ENCODE measurements around the gene TARDBP.
"Not testable (repeated sequence)": the region's sequence is repeated elsewhere in the genome, so short reads cannot be mapped to it uniquely, and the experiment has no call there.

Gene TARDBP

DNA sequence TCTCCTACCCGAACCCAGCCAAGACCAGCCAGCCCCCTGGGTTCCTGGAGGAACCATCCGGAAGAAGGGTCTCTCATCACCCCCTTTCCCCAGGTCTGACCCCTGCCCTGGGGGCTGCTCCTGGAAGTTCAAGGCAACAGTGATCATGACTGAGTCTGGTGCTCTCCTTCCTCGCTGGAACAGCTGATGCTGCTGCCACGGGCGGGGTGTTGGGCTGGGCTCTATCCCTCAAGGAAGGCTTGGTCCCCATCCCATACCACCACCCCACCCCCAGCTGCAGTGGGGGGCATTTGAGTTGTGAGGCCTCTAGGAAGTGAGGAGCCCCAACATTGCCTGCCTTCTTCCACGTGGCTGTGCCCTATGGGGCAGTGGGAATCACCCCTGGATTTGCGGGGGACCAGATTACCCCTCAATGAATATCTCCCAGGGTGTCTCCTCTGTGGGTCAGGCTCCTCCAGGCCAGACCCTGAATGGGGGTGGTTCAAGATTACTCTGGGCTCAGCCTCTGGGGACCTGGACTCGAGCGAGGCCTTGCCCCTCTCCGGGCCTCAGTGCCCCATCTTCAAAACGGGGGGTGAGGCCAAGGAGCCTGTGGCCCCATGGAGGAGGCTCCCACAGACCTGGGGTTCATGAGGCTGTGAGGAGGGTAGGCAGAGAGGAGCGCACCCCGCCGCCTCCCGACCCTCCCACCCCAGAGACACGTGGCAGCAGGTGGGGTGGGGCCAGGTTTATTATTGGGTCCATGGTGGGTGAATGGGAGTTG is 31.8 kb downstream of the TARDBP start:
- no peak for DNase-seq

DNA sequence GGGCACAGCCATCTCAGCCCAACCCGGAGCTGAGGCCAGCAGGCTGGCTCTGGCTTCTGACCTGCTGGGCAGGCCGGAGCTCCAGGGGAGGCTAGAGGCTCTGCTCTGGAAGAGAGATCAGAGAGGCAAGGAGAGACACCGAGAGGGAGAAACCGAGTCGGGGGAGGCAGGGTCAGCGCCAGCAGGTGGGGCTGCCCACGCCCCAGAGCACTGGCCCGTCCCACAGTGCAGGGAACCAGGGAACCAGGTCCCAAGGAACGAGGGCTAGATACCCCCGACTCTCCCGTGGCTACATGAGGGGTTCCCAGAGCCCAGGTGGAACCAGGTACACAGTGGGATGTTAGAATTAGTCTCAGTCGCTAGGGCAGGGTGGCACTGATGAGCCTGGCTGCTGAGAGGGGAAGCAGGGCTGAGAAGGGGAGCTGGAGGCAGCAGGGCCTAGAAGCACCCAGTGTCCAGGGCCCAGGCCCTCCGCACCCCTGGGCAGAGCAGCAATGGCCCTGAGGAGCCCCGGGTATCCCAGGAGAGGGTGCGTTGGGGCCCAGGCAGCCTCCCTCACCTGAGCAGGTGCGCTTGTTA is 32.5 kb downstream of the TARDBP start:
- DNase-seq = no peak

DNA sequence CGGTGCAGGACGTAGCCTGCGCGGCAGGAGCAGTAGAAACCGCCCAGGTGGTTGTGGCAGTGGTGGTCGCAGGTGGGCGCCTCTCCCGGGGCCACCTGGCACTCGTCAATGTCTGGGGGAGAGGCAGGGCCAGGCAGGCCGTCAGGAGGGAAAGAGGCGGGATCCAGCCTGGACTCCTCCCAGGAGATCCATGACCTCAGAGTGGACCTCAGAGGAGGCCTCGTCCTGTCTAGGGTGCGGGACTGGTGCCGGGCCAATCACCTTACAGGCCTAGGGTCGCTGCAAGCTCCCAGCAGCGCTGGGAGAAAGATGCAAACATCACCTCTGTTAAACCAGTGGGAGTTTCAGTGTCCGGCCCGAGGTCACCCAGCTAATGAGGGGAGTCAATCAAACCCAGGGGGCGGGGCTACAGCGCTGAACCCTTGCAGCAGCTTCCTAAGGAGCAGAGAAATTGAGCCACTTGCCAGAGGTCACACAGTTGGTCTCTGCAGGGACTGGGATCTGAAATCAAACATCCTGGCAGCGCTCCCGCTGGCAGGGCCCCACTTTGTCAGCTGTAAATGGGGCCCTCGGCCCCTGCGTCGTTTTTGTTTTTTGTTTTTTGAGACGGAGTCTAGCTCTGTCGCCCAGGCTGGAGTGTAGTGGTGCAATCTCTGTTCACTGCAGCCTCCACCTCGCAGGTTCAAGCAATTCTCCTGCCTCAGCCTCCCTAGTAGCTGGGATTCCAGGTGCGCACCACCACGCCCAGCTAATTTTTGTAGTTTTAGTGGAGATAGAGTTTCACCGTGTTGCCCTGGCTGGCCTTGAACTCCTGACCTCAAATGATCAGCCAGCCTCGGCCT is 33.2 kb downstream of the TARDBP start:
- no peak for DNase-seq

DNA sequence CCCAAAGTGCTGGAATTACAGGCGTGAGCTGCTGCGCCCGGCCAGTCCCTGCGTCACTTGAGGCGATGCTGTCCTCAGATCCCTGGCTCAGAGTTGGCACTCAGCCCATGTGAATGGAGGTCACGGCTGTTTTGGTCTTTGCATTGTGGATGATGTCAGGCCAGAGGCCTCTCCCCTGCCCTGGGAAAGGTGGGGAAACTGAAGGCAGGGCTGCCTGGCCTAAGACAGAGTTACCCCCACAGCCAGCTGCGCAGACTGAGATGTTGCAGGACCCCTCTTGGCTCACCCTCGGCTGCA is 33.8 kb downstream of the TARDBP start:
- no peak for DNase-seq

DNA sequence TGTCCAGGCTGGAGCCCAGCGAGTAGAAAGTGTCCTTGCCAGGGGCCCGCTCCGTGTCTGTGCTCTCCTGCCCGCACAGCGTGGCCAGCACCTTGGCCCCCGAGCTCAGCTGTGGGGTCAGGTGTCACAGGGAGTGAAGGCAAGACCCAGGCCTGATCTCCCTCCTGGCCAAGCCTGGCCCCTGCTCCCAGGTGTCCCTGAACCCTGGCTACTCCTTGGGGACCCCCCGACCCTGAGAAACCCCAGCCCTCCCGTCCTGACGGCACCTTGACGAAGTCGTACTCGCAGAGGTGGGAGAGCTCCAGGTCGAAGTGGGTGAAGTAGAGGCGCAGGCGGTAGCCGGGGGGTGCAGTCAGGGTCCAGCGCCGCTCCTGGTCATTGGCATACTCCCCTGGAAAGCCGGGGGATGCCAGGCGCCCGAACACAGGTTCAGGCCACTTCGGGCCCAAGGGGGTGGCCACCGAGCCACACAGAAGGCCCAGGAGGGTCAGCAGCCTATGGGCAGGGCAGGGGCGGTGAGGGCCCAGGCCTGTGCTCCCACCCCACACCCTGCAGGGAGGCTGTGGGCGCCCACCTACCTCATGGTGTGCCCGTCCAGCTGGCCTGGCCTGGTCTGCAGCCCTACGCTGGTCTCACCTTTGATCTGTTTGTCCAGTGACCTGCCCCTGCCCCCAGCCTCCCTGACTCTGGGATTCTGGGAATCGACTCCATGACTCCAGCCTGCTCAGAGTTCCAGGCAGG is 34.3 kb downstream of the TARDBP start, which contains the start of gene MASP2:
Gene MASP2 (minus strand): TSS at position 615 of the 741 bp plus-strand sequence. CDS start 32 bp downstream, at position 583.
- no peak for DNase-seq

DNA sequence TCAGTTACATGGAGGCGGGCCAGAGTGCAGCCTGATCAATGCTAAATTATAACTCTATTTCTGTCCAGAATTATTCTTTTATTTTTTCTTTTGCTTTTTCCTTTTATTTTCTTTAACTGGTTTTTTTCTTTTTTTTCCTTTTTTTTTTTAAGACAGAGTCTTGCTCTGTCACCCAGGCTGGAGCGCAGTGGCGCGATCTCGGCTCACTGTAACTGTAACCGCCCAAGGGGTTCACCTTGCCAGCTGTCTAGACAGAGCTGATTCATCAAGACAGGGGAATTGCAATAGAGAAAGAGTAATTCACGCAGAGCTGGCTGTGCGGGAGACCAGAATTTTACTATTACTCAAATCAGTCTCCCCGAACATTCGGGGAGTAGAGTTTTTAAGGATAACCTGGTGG is 38.7 kb downstream of the TARDBP start:
- DNase-seq = not testable (repeated sequence)

DNA sequence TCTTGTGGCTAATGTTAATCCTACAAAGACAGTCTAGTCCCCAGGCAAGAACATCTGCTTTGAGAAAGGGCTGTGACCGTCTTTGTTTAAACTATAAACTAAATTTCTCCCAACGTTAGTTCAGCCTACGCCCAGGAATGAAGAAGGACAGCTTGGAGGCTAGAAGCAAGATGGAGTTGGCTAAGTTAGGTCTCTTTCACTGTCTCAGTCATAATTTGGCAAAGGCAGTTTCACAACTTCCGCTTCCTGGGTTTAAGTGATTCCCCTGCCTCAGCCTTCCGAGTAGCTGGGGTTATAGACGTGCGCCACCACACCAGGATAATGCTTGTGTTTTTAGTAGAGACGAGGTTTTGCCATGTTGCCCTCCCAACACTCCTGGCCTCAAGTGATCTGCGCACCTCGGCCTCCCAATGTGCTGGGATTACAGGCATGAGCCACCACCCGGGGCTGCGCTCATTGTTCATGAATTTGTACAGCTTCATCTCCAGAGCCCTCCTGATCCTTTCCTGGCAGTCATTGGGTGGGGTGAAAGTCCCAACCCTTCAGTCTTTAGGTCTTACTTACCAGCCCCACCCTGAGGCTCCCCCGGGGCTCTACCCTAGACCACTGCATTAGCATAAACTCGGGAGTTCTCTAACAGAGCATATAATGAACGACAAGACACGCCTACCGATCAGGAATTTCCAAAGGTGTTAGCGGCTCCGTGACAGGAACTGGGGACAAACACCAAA is 39.5 kb downstream of the TARDBP start:
- no peak for DNase-seq

DNA sequence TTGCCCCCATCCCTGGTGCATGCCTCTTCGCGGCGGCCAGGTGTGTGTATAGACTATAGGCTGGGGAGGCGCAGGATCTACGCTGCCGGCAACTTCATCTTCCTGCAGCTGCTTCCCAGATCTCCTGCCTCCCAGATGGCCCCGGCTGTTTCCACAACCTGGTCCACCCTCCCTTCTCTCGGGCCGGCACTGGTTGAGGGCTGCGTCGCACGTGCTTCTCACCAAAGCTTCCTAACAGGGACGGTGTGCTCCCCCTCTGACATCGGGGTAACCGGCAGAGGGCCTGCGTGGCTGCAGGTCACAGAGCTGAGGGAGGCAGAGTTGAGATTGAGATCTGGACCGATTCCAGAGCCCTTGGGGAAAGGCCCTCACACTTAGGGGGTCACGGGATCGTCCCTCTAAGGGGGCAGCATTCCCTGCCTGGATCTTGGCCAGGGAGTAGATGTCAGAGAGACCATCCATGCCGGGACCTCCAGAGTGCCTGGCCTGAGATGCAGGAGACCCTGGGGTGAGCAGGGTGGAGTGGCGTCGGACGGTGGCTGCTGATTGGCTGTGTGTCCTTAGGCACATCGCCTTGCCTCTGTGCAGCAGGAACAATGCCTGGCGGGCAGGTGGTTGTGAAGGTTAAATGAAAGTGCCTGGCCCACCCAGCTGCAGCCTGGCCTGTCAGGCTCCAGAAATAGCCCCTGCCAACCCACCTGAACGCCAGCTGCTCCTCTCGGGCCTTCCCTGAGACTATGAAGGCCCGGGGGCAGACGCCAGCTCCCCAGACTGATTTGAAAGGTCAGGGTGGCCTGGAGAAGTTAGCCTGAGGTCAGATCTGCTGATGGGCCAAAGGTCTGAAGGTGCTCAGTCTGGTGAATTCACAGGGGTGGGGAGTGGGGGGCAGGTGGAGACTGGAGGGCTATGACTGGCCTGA is 40.6 kb downstream of the TARDBP start:
- no peak for DNase-seq

DNA sequence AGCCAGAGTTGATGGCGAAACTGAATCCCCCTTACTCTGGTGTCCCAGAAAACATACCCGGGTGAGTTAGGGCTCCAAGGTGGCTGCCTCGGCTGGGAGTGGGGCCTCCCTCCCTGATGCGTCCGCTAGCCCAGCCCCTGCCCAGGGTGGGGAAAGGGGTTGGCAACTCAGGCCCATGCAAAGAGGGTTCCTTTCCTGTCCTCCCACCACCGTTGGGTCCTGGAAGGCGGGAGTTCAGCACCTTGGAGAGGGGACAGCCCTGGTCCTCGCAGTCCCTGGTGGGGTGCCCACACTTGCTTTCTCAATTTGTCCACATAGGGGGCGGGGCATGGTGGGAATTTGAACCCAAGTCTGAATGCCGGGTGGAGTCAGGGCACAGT is 41.3 kb downstream of the TARDBP start:
- no peak for DNase-seq

DNA sequence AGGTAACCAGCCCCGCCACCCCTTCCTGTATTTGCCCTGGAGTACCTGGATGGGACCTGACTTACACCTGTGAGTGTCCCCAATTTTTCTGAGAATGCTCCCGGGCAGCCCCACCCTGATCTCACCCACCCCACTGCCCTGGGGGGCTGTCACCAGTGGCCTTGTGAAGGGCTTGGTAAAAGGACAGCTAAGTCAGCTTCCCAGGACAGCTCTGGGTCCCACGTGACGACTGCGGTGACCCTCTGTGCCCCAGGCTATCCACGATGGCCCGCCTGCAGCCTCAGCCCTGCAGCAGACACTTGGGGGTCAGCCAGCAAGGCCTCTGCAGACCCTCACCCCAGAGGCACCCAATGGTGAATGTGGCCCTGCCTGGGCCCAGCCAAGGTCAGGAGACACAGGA is 41.7 kb downstream of the TARDBP start:
- DNase-seq = no peak

DNA sequence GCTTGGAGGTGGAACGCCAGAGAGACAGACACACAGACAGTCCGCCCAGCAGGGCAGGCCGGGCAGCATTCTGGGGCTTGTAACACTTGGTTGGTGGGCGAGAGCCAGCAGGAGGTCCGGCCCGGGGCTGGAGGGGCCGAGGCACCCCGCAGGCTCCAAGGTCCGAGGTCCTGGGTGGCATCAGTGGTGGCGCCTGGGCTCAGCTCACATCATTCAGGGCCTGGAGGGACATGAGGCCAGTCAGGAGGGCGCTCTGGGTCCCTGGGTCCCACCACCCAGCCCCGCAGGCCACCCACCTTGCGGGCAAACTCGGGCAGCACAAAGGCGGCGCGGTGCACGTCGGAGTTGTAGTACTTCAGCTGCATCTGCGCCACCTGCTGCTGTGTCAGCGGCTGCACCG is 42.2 kb downstream of the TARDBP start:
- no peak for DNase-seq

DNA sequence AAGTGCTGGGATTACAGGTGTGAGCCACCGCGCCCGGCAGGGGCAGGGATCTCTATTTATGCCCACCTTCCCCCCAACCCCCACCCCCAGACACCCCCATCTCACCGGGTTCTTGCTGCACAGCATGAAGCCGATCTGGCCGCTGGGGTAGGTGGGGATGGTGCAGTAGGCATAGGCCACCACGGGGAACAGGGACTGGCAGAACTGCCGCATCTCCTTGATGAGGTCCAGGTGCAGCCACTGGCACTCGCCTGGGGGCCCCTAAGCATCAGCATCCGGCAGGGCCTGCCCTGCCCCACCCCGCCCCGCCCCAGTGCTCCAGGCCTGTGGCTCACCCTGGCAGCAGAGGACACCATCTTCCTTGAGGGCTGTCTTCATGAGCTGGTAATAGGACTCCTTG is 43.2 kb downstream of the TARDBP start:
- DNase-seq = no peak

DNA sequence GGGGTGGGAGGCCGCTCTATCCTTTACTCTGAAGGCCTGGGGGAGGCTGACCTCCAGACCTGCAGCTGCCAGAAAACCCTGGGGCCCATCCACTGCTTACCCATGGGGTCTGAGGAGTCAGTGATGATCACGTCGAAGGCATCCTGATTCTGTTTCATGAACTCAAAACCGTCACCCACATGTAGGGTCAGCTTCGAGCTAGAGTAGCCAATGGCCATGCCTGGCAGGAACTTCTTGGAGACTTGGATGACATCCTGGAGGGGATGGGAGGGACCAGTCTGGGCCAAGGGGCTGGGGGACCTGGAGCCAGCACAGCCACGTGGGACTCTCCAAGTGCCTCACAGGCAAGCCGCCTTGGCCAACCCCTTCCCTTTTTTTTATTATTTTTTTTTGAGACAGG is 44.0 kb downstream of the TARDBP start:
- no peak for DNase-seq

DNA sequence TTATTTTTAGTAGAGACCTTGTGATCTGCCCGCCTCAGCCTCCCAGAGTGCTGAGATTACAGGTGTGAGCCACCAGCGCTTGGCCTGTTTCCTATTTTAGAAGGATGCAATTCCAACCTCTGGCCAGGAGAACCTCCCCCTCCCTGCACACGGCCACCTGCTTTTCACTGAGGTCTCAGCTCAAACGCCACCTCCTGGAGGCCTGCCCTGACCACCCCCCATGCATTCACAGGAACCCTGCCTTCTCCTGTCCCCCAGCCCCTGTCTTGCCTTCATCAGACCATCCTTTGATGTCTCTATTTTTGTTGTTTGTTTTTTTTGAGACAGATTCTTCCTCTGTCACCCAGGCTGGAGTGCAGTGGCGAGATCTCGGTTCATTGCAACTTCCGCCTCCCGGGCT is 45.0 kb downstream of the TARDBP start:
- DNase-seq = no peak

DNA sequence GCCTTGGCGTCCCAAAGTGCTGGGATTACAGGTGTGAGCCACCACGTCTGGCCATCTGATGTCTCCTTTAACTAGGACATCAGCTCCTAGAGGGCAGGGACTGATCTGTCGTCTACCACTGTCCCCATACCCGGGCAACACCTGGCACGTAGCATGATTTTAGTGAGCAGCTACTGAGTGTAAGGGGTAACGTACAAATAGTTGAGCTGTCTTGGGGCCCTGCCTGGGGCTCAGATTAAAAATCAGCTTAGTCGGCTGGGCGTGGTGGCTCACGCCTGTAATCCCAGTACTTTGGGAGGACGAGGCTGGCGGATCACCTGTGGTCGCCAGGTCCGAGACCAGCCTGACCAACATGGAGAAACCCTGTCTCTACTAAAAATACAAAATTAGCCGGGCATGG is 45.6 kb downstream of the TARDBP start:
- DNase-seq = no peak

DNA sequence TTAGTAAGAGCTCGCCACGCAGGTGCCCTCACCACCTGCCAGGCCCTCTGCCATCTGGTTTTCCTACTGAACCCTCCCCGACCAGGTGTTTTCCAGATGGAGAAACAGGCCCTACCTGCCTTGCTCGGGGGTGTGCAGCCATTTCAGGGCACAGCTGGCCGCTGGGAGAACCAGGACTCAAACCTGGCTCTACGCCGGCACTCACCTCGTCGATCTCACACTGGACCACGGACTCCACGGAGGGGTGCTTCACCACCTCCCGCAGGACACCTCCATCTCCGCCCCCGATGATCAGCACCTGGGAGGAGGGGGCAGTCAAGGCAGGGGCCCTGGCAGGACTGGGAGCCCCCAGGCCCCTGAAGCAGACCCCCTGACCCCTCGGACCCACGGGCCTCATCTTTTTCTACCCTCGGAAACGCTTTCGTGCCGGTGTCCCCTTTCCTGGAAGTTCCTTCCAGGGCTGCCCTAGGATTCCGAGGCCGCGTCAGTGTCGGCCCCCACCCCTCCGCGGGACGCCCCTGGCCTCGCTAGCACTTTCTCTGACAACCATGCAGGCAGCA is 46.2 kb downstream of the TARDBP start:
- DNase-seq = no peak

DNA sequence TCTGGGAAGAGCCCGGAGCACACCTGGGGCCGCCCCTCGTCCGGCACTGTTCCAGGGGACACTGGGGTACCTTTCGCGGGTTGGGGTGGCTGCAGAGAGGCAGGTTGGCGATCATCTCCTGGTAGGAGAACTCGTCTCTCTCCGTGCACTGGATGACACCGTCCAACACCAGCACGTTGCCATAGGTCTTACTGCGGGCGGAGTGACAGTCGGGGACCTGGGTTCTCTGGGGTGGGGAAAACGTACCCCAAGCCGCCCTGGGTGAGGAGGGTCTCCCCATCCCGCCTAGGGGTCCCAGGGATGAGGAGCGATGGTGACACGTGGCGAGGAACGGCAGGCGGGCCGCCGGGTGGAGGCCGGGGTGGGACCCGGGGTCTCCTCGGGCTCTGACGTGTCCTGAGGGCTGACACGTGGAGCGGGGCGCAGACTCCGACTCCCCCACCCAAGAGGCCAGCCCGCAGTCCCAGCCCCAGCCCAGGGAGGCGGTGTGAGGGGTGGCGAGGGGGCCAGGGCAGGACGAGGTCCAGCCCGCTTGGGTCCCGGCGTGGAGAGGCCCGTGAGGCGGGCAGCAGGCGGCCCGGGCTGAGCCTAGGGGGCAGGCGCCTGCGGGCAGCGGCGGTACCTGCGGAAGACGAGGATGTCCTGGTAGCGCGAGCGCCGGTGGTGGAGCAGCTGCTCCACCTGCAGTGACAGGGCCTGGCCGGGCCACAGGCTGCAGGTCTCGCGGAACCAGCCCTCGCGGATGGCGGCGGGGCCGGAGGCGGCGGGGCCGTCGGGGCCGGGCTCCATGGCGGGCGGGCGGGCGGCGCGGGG is 46.9 kb downstream of the TARDBP start:
- DNase-seq = no peak

DNA sequence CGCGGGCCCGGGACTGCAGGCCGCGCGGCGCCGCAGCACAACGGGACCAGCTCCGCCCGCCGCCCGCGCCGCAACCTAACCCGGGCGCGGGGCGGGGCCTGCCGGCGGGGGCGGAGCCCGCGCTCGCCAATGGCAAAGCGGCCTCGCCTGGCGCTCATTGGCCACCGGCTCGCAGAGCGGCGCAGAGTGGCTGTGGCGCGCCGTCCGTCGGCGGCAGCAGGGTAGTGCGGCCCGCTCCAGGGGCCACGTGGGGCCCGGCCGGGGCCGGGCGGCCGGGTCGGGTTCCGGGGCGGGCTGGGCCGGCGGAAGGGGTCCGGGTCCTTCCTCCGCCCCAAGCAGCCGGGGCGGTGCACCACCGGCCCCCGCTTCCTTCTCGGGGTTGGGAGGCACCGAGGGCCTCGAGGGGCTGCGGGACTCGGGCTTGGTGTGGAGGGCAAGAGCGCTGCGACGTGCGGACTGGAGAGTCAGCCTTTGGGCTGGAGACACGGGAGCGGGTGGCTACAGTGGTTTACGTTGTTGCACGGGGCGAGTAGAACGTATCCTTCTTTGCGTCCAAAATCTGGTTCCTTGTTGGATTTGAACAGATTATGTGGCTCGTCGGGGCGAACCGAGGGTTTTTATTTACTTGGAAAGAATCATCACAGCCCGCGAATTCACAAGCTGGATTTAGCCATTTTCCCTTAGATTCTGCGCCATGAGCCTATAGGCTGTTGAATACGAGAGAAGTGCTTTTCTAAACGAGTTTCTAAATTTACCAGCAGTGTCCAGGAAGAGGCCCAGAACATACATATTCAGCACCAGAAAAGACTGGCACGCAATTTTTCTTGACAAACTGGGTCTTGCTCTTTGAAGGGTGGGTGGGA is 47.7 kb downstream of the TARDBP start, which contains the start of gene SRM:
Gene SRM (minus strand): TSS at position 51 of the 863 bp plus-strand sequence. CDS start 75 bp downstream, outside the sequence.
- DNase-seq = peak in 1 of 2 experiments; percentile 68

Data from SW 1271 (cell line).